ENCODE results near the gene MEGF8.

The MEGF8 gene

GRCh38 chr19:42292963-42293362 lies 32.5 kb upstream of the MEGF8 start:
- no peak for DNase-seq (ENCODE audit: low read depth, low spot score)
- Histone ChIP-seq H3K4me3 (ENCODE audit: low read length) (no peak overlapping the region), H3K27ac (ENCODE audit: low read length) (no peak overlapping the region), H3K9me3 (ENCODE audit: control insufficient read depth, insufficient read depth, low read length) (no peaks in the 10 kb centered on the region), H3K4me1 (ENCODE audit: control insufficient read depth, insufficient read depth, low read length) (peaks cover 6% of the 10 kb centered on the region), H3K36me3 (ENCODE audit: control insufficient read depth, insufficient read depth, low read length) (peaks cover 26% of the 10 kb centered on the region), H3K27me3 (ENCODE audit: control insufficient read depth, insufficient read depth, low read length) (no peaks in the 10 kb centered on the region)
- no CpG with 5 or more reads among the region's 14 CpGs for whole genome bisulfite sequencing (ENCODE audit: insufficient coverage, insufficient read length)

DNA sequence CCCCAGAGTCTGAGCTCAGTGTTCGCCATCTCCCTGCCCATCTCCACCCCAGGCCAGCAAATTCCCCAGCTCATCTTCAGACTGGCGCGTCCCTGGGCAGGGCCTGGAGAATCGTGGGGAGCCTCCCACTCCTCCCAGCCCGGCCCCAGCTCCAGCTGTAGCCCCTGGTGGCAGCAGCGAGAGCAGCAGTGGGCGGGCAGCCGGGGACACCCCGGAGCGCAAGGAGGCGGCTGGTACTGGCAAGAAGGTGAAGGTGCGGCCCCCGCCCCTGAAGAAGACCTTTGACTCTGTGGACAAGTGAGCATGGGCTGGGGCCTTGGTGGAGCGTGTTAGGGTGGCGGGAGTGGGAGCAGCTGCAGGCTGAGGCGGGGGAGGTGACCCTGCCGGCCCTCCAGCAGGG lies 31.9 kb upstream of the MEGF8 start:
- Histone ChIP-seq H3K27ac (ENCODE audit: low read length) (no peak overlapping the region), H3K36me3 (ENCODE audit: control insufficient read depth, insufficient read depth, low read length) (peaks cover 26% of the 10 kb centered on the region), H3K27me3 (ENCODE audit: control insufficient read depth, insufficient read depth, low read length) (no peaks in the 10 kb centered on the region), H3K4me3 (ENCODE audit: low read length) (no peak overlapping the region), H3K9me3 (ENCODE audit: control insufficient read depth, insufficient read depth, low read length) (no peaks in the 10 kb centered on the region), H3K4me1 (ENCODE audit: control insufficient read depth, insufficient read depth, low read length) (peaks cover 6% of the 10 kb centered on the region)
- no peak for DNase-seq (ENCODE audit: low read depth, low spot score)
- no CpG with 5 or more reads among the region's 17 CpGs for WGBS (ENCODE audit: insufficient coverage, insufficient read length)

DNA sequence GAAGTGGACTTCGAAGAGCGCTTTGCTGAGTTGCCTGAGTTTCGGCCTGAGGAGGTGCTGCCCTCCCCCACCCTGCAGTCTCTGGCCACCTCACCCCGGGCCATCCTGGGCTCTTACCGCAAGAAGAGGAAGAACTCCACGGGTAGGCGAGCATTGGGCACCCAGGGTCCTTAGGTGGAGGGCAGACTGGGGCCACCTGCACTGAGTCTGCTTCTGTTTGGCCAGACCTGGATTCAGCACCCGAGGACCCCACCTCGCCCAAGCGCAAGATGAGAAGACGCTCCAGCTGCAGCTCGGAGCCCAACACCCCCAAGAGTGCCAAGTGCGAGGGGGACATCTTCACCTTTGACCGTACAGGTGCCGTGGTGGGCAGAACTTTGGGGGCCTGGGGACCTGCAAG lies 31.5 kb upstream of the MEGF8 start:
- peaks cover 23% of the 10 kb centered on the region for H3K36me3 ChIP-seq (ENCODE audit: control insufficient read depth, insufficient read depth, low read length)
- H3K27me3 ChIP-seq (ENCODE audit: control insufficient read depth, insufficient read depth, low read length): no peaks in the 10 kb centered on the region
- H3K9me3 ChIP-seq (ENCODE audit: control insufficient read depth, insufficient read depth, low read length): no peaks in the 10 kb centered on the region
- no peak overlapping the region for H3K4me3 ChIP-seq (ENCODE audit: low read length)
- no CpG with 5 or more reads among the region's 15 CpGs for WGBS (ENCODE audit: insufficient coverage, insufficient read length)
- H3K4me1 ChIP-seq (ENCODE audit: control insufficient read depth, insufficient read depth, low read length): peaks cover 6% of the 10 kb centered on the region
- no peak for DNase-seq (ENCODE audit: low read depth, low spot score)
- no peak overlapping the region for H3K27ac ChIP-seq (ENCODE audit: low read length)

- peaks cover 19% of the 10 kb centered on the region for H3K36me3 ChIP-seq (ENCODE audit: control insufficient read depth, insufficient read depth, low read length)
- H3K27me3 ChIP-seq (ENCODE audit: control insufficient read depth, insufficient read depth, low read length): no peaks in the 10 kb centered on the region
- H3K9me3 ChIP-seq (ENCODE audit: control insufficient read depth, insufficient read depth, low read length): no peaks in the 10 kb centered on the region
- H3K4me3 ChIP-seq (ENCODE audit: low read length): no peak overlapping the region
- no CpG with 5 or more reads among the region's 24 CpGs for WGBS (ENCODE audit: insufficient coverage, insufficient read length)
- H3K27ac ChIP-seq (ENCODE audit: low read length): no peak overlapping the region
- peaks cover 6% of the 10 kb centered on the region for H3K4me1 ChIP-seq (ENCODE audit: control insufficient read depth, insufficient read depth, low read length)
- DNase-seq (ENCODE audit: low read depth, low spot score): no peak
These were observed 30.8 kb upstream of the MEGF8 start for GRCh38 chr19:42294471-42295137.

GRCh38 chr19:42295342-42295741 lies 30.1 kb upstream of the MEGF8 start:
- Histone ChIP-seq H3K9me3 (ENCODE audit: control insufficient read depth, insufficient read depth, low read length) (no peaks in the 10 kb centered on the region), H3K27me3 (ENCODE audit: control insufficient read depth, insufficient read depth, low read length) (no peaks in the 10 kb centered on the region), H3K27ac (ENCODE audit: low read length) (no peak overlapping the region), H3K4me1 (ENCODE audit: control insufficient read depth, insufficient read depth, low read length) (peaks cover 6% of the 10 kb centered on the region), H3K4me3 (ENCODE audit: low read length) (no peak overlapping the region), H3K36me3 (ENCODE audit: control insufficient read depth, insufficient read depth, low read length) (peaks cover 19% of the 10 kb centered on the region)
- WGBS (ENCODE audit: insufficient coverage, insufficient read length): no CpG with 5 or more reads among the region's 5 CpGs
- no peak for DNase-seq (ENCODE audit: low read depth, low spot score)

GRCh38 chr19:42295831-42296525 lies 29.5 kb upstream of the MEGF8 start:
- DNase-seq (ENCODE audit: low read depth, low spot score): no peak
- peaks cover 2% of the 10 kb centered on the region for H3K4me1 ChIP-seq (ENCODE audit: control insufficient read depth, insufficient read depth, low read length)
- H3K4me3 ChIP-seq (ENCODE audit: low read length): no peak overlapping the region
- H3K9me3 ChIP-seq (ENCODE audit: control insufficient read depth, insufficient read depth, low read length): no peaks in the 10 kb centered on the region
- no CpG with 5 or more reads among the region's 6 CpGs for WGBS (ENCODE audit: insufficient coverage, insufficient read length)
- H3K36me3 ChIP-seq (ENCODE audit: control insufficient read depth, insufficient read depth, low read length): peaks cover 12% of the 10 kb centered on the region
- H3K27ac ChIP-seq (ENCODE audit: low read length): no peak overlapping the region
- H3K27me3 ChIP-seq (ENCODE audit: control insufficient read depth, insufficient read depth, low read length): no peaks in the 10 kb centered on the region

DNA sequence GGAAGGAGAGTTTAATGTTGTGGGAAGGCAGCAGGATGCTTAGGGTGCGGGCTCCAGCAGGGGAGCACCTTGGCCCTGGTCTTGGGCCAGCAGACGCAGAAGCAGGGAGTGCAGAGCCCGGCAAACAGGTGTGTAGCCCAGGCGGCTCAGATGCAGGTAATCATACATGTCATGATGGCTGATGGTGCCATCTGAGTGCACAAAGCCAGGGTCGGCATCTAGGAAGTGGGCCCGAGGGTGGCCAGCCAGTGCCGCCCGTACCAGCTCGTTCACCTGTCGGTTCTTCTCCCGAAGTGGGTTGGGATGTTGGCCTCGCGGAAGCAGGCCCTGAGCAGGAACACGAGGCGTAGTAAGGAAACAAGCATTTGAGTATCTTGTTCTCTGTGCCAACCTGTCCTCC lies 28.4 kb upstream of the MEGF8 start:
- H3K27me3 ChIP-seq (ENCODE audit: control insufficient read depth, insufficient read depth, low read length): no peaks in the 10 kb centered on the region
- H3K9me3 ChIP-seq (ENCODE audit: control insufficient read depth, insufficient read depth, low read length): no peaks in the 10 kb centered on the region
- H3K4me3 ChIP-seq (ENCODE audit: low read length): no peak overlapping the region
- H3K36me3 ChIP-seq (ENCODE audit: control insufficient read depth, insufficient read depth, low read length): peaks cover 10% of the 10 kb centered on the region
- WGBS (ENCODE audit: insufficient coverage, insufficient read length): no CpG with 5 or more reads among the region's 15 CpGs
- no peaks in the 10 kb centered on the region; the same call in 1 of the 2 replicates for H3K4me1 ChIP-seq (ENCODE audit: control insufficient read depth, insufficient read depth, low read length)
- DNase-seq (ENCODE audit: low read depth, low spot score): no peak
- H3K27ac ChIP-seq (ENCODE audit: low read length): no peak overlapping the region

- Histone ChIP-seq H3K27me3 (ENCODE audit: control insufficient read depth, insufficient read depth, low read length) (no peaks in the 10 kb centered on the region), H3K9me3 (ENCODE audit: control insufficient read depth, insufficient read depth, low read length) (no peaks in the 10 kb centered on the region), H3K4me1 (ENCODE audit: control insufficient read depth, insufficient read depth, low read length) (peaks cover 4% of the 10 kb centered on the region; the same call in 1 of the 2 replicates), H3K27ac (ENCODE audit: low read length) (no peak within 1 kb of the TSS), H3K4me3 (ENCODE audit: low read length) (peak within 1 kb of the TSS; percentile 74; the same call in 1 of the 2 replicates), H3K36me3 (ENCODE audit: control insufficient read depth, insufficient read depth, low read length) (peaks cover 6% of the 10 kb centered on the region)
- no peak for DNase-seq (ENCODE audit: low read depth, low spot score)
- no CpG with 5 or more reads among the region's 21 CpGs for WGBS (ENCODE audit: insufficient coverage, insufficient read length)
These were observed 23.7 kb upstream of the MEGF8 start, which contains the start of gene PRR19 for GRCh38 chr19:42301646-42302203. Gene PRR19 (plus strand): TSS chr19:42302132. CDS start chr19:42309585, 7,453 bp downstream.

DNA sequence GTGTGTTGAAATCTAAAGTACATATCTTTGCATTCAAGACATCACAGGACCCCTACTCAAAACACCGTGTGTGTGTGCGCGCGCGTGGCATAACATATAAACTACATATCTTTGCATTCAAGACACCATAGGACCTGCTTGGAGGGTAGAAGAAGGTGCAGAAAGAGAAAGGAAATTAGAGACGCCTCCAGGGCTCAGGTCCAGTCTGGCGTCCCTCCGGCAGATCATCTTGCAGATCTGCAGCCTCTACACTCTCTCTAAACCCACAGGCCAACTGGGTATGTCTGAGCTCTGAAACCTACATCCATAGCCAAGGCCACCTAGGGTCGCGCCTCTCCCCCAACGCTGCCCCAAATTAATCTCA lies 22.4 kb upstream of the MEGF8 start:
- no CpG with 5 or more reads among the region's 11 CpGs for WGBS (ENCODE audit: insufficient coverage, insufficient read length)
- Histone ChIP-seq H3K4me3 (ENCODE audit: low read length) (no peak overlapping the region; the same call in 1 of the 2 replicates), H3K27ac (ENCODE audit: low read length) (no peak overlapping the region), H3K9me3 (ENCODE audit: control insufficient read depth, insufficient read depth, low read length) (no peaks in the 10 kb centered on the region), H3K4me1 (ENCODE audit: control insufficient read depth, insufficient read depth, low read length) (peaks cover 4% of the 10 kb centered on the region; the same call in 1 of the 2 replicates), H3K36me3 (ENCODE audit: control insufficient read depth, insufficient read depth, low read length) (peaks cover 3% of the 10 kb centered on the region), H3K27me3 (ENCODE audit: control insufficient read depth, insufficient read depth, low read length) (no peaks in the 10 kb centered on the region)
- no peak for DNase-seq (ENCODE audit: low read depth, low spot score)

DNA sequence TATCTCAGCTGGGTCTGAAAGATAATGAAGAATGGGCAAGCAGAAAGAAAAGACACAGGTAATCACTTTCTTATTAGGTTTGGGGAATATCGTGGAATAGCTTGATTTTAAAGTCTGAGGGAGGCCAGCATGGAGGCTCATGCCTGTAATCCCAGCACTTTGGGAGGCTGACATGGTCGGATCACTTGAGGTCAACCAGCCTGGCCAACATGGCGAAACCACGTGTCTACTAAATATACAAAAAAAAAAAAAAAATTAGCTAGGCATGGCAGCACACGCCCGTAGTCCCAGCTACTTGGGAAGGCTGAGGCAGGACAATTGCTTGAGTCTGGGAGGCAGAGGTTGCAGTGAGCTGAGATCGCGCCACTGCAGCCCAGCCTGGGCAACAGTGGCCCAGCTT lies 21.6 kb upstream of the MEGF8 start:
- no CpG with 5 or more reads among the region's 8 CpGs for WGBS (ENCODE audit: insufficient coverage, insufficient read length)
- peaks cover 3% of the 10 kb centered on the region for H3K36me3 ChIP-seq (ENCODE audit: control insufficient read depth, insufficient read depth, low read length)
- no peak overlapping the region for H3K4me3 ChIP-seq (ENCODE audit: low read length)
- H3K4me1 ChIP-seq (ENCODE audit: control insufficient read depth, insufficient read depth, low read length): peaks cover 4% of the 10 kb centered on the region; the same call in 1 of the 2 replicates
- no peak overlapping the region for H3K27ac ChIP-seq (ENCODE audit: low read length)
- no peaks in the 10 kb centered on the region for H3K27me3 ChIP-seq (ENCODE audit: control insufficient read depth, insufficient read depth, low read length)
- H3K9me3 ChIP-seq (ENCODE audit: control insufficient read depth, insufficient read depth, low read length): no peaks in the 10 kb centered on the region
- DNase-seq (ENCODE audit: low read depth, low spot score): no peak
